ENCODE results near the gene SHISA9.

SHISA9 gene

GRCh38 chr16:13067648-13068047 lies 166.2 kb downstream of the SHISA9 start:
- Histone ChIP-seq H2AFZ (ENCODE audit: low read length, unreplicated experiment) (no peak overlapping the region), H3K27me3 (ENCODE audit: insufficient read depth, low read length) (no peaks in the 10 kb centered on the region), H3K36me3 (ENCODE audit: insufficient read depth, low read length) (no peaks in the 10 kb centered on the region), H3K4me3 (ENCODE audit: low read depth, low read length) (no peak overlapping the region), H3K79me2 (ENCODE audit: control insufficient read depth, insufficient read depth, low read length, unreplicated experiment) (no peaks in the 10 kb centered on the region), H3K4me1 (ENCODE audit: control insufficient read depth, insufficient read depth, low read length, unreplicated experiment) (no peaks in the 10 kb centered on the region), H3K27ac (ENCODE audit: low read depth, low read length) (no peak overlapping the region)

GRCh38 chr16:13068912-13069583 lies 167.7 kb downstream of the SHISA9 start:
- H2AFZ ChIP-seq (ENCODE audit: low read length, unreplicated experiment) = no peak overlapping the region
- no peak overlapping the region for H3K27ac ChIP-seq (ENCODE audit: low read depth, low read length)
- no peak overlapping the region for H3K4me3 ChIP-seq (ENCODE audit: low read depth, low read length)

DNA sequence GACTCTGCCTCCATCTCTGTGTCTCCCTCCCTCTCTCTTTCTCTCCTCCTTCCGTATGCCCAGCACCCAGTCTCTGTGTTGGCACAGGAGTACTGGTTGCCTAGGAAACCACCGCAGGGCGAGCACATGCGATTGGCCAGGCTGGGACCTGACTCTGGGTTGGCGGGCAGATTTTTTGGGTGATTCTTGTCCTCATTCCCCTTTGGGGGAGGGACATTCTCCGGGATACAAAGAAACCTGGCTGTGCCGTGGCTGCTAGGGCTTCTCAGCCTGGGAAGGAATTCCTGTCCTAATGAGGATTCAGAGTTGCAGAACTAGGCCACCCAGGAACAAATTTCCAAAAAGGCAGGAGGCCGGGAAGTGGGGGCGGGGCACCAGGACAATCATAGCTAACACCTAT lies 168.9 kb downstream of the SHISA9 start:
- no peaks in the 10 kb centered on the region for H3K36me3 ChIP-seq (ENCODE audit: insufficient read depth, low read length)
- no peak overlapping the region for H2AFZ ChIP-seq (ENCODE audit: low read length, unreplicated experiment)
- no peak overlapping the region for H3K4me3 ChIP-seq (ENCODE audit: low read depth, low read length)
- H3K4me1 ChIP-seq (ENCODE audit: control insufficient read depth, insufficient read depth, low read length, unreplicated experiment) = no peaks in the 10 kb centered on the region
- no peak overlapping the region for H3K27ac ChIP-seq (ENCODE audit: low read depth, low read length)
- no peaks in the 10 kb centered on the region for H3K27me3 ChIP-seq (ENCODE audit: insufficient read depth, low read length)
- H3K79me2 ChIP-seq (ENCODE audit: control insufficient read depth, insufficient read depth, low read length, unreplicated experiment) = no peaks in the 10 kb centered on the region

More at GRCh38 chr16:13068912-13069583, 167.7 kb downstream of the SHISA9 start:
- Histone ChIP-seq H3K36me3 (ENCODE audit: insufficient read depth, low read length) (no peaks in the 10 kb centered on the region), H3K4me1 (ENCODE audit: control insufficient read depth, insufficient read depth, low read length, unreplicated experiment) (no peaks in the 10 kb centered on the region), H3K79me2 (ENCODE audit: control insufficient read depth, insufficient read depth, low read length, unreplicated experiment) (no peaks in the 10 kb centered on the region), H3K27me3 (ENCODE audit: insufficient read depth, low read length) (no peaks in the 10 kb centered on the region)

DNA sequence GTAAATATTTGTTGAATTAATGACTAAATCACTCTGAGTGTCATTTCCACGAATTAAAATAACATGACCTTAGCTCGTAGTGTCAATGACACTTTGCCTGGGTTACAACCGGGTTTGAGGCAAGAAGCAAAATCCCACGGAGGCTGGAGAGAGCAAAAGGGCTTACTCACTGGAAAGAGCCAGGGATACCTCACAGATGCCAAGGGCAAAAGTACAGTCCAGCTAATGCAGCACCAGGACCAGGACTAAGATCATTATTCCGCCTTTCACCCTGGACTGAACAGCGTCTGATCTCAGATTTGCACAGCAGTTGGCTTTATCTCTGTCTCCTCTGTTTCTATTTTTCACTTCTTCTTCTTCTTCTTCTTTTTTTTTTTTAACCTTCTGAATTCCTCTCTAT lies 175.5 kb downstream of the SHISA9 start:
- Histone ChIP-seq H3K4me3 (ENCODE audit: low read depth, low read length) (no peak overlapping the region), H2AFZ (ENCODE audit: low read length, unreplicated experiment) (no peak overlapping the region), H3K79me2 (ENCODE audit: control insufficient read depth, insufficient read depth, low read length, unreplicated experiment) (no peaks in the 10 kb centered on the region), H3K27me3 (ENCODE audit: insufficient read depth, low read length) (no peaks in the 10 kb centered on the region), H3K4me1 (ENCODE audit: control insufficient read depth, insufficient read depth, low read length, unreplicated experiment) (no peaks in the 10 kb centered on the region), H3K36me3 (ENCODE audit: insufficient read depth, low read length) (no peaks in the 10 kb centered on the region), H3K27ac (ENCODE audit: low read depth, low read length) (no peak overlapping the region)

- H3K27ac ChIP-seq (ENCODE audit: low read depth, low read length) = no peak overlapping the region
- no peaks in the 10 kb centered on the region for H3K79me2 ChIP-seq (ENCODE audit: control insufficient read depth, insufficient read depth, low read length, unreplicated experiment)
- H2AFZ ChIP-seq (ENCODE audit: low read length, unreplicated experiment) = no peak overlapping the region
- H3K4me3 ChIP-seq (ENCODE audit: low read depth, low read length) = no peak overlapping the region
- H3K4me1 ChIP-seq (ENCODE audit: control insufficient read depth, insufficient read depth, low read length, unreplicated experiment) = no peaks in the 10 kb centered on the region
- H3K27me3 ChIP-seq (ENCODE audit: insufficient read depth, low read length) = no peaks in the 10 kb centered on the region
- no peaks in the 10 kb centered on the region for H3K36me3 ChIP-seq (ENCODE audit: insufficient read depth, low read length)
Measured at GRCh38 chr16:13077816-13078215, 176.4 kb downstream of the SHISA9 start.

DNA sequence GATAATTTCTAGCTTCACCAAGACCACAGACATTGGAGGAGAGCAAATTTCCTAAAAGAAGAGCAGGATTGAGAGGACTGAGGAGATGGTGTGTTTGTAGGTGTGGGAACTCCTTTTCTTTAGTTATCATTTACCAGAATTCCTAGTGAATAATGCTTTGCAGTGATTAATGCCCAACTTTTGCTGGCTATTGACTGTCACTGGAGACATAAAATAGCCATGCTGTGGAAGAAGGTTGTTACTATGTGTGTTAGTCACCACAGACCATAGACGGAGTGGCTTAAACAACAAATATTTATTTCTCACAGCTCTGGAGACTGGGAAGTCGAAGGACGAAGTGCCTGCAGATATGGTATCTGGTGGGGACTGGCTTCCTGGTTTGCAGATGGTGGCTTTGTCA lies 179.1 kb downstream of the SHISA9 start:
- Histone ChIP-seq H3K36me3 (ENCODE audit: insufficient read depth, low read length) (no peaks in the 10 kb centered on the region), H3K79me2 (ENCODE audit: control insufficient read depth, insufficient read depth, low read length, unreplicated experiment) (no peaks in the 10 kb centered on the region), H3K27ac (ENCODE audit: low read depth, low read length) (no peak overlapping the region), H3K4me1 (ENCODE audit: control insufficient read depth, insufficient read depth, low read length, unreplicated experiment) (no peaks in the 10 kb centered on the region), H3K4me3 (ENCODE audit: low read depth, low read length) (no peak overlapping the region), H3K27me3 (ENCODE audit: insufficient read depth, low read length) (no peaks in the 10 kb centered on the region), H2AFZ (ENCODE audit: low read length, unreplicated experiment) (no peak overlapping the region)

DNA sequence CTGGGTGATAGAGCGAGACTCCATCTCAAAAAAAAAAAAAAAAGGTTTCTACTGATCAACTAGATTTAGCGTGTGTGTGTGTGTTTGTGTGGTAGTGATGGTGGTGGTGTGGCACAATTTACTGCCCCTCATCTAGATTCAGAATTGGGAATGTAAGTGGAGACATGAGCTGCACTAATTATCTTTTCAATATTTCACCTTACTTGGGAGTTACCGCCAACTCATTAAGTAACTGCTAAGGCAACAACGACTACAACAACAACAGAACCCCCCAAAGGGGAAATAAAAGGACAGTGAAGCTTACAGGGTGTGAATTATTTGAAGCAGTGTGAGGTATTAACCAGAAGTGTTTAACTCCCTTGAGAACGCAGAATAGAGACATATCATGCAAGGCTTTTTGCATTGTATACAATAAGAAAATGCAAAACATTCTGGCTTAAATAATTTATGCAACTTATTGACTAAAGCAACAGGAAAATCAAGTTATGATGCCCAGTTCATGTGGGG lies 180.5 kb downstream of the SHISA9 start:
- no peaks in the 10 kb centered on the region for H3K4me1 ChIP-seq (ENCODE audit: control insufficient read depth, insufficient read depth, low read length, unreplicated experiment)
- no peak overlapping the region for H2AFZ ChIP-seq (ENCODE audit: low read length, unreplicated experiment)
- no peaks in the 10 kb centered on the region for H3K36me3 ChIP-seq (ENCODE audit: insufficient read depth, low read length)
- H3K4me3 ChIP-seq (ENCODE audit: low read depth, low read length) = no peak overlapping the region
- H3K27me3 ChIP-seq (ENCODE audit: insufficient read depth, low read length) = no peaks in the 10 kb centered on the region
- H3K27ac ChIP-seq (ENCODE audit: low read depth, low read length) = no peak overlapping the region
- no peaks in the 10 kb centered on the region for H3K79me2 ChIP-seq (ENCODE audit: control insufficient read depth, insufficient read depth, low read length, unreplicated experiment)

DNA sequence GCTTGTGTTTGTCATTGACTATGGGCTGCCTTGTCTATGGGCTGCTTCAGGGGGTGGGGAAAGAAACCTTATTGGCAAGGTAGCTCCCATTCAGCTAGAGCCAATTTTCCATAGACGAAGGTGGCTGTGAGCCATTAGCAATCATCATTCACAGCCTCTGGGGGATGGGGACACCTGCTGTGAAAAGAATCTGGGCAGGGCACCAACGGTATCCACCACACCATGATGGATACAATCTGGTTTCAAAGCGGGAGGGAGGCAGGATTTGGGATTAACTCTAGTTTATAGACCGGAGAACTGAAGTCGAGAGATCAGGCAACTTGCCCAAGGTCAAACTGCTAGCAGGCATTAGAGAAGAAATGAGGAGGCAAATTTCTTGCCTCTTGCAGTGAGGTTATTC lies 182.3 kb downstream of the SHISA9 start:
- Histone ChIP-seq H3K79me2 (ENCODE audit: control insufficient read depth, insufficient read depth, low read length, unreplicated experiment) (no peaks in the 10 kb centered on the region), H3K4me3 (ENCODE audit: low read depth, low read length) (no peak overlapping the region), H3K27ac (ENCODE audit: low read depth, low read length) (no peak overlapping the region)

DNA sequence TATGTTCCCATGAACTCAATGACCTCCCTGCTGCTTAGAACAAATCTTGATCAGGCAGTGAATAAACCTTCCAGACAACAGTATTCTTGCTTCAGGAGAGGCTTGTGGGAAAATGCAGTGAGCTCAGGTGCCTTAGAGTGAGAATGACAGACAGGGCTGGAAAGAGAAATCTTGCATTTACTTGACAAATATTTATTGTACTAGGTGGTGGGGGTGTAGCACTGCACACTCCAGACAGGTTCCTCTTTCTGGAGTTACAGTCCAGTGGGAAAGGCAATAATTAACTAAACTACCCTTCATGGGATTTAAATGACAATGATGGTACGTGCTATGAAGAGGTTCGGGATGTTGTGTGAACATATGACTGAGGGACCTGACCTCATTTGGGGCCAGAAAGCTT lies 182.9 kb downstream of the SHISA9 start:
- H3K4me3 ChIP-seq (ENCODE audit: low read depth, low read length) = no peak overlapping the region
- no peaks in the 10 kb centered on the region for H3K79me2 ChIP-seq (ENCODE audit: control insufficient read depth, insufficient read depth, low read length, unreplicated experiment)
- H3K4me1 ChIP-seq (ENCODE audit: control insufficient read depth, insufficient read depth, low read length, unreplicated experiment) = no peaks in the 10 kb centered on the region
- H3K27me3 ChIP-seq (ENCODE audit: insufficient read depth, low read length) = no peaks in the 10 kb centered on the region
- no peak overlapping the region for H2AFZ ChIP-seq (ENCODE audit: low read length, unreplicated experiment)
- no peaks in the 10 kb centered on the region for H3K36me3 ChIP-seq (ENCODE audit: insufficient read depth, low read length)
- no peak overlapping the region for H3K27ac ChIP-seq (ENCODE audit: low read depth, low read length)

More for the DNA sequence above, 182.3 kb downstream of the SHISA9 start:
- H3K36me3 ChIP-seq (ENCODE audit: insufficient read depth, low read length) = no peaks in the 10 kb centered on the region
- H3K27me3 ChIP-seq (ENCODE audit: insufficient read depth, low read length) = no peaks in the 10 kb centered on the region
- no peaks in the 10 kb centered on the region for H3K4me1 ChIP-seq (ENCODE audit: control insufficient read depth, insufficient read depth, low read length, unreplicated experiment)
- no peak overlapping the region for H2AFZ ChIP-seq (ENCODE audit: low read length, unreplicated experiment)

- no peaks in the 10 kb centered on the region for H3K79me2 ChIP-seq (ENCODE audit: control insufficient read depth, insufficient read depth, low read length, unreplicated experiment)
- no peaks in the 10 kb centered on the region for H3K36me3 ChIP-seq (ENCODE audit: insufficient read depth, low read length)
- H2AFZ ChIP-seq (ENCODE audit: low read length, unreplicated experiment) = no peak overlapping the region
- H3K27ac ChIP-seq (ENCODE audit: low read depth, low read length) = no peak overlapping the region
- no peaks in the 10 kb centered on the region for H3K4me1 ChIP-seq (ENCODE audit: control insufficient read depth, insufficient read depth, low read length, unreplicated experiment)
- no peaks in the 10 kb centered on the region for H3K27me3 ChIP-seq (ENCODE audit: insufficient read depth, low read length)
- no peak overlapping the region for H3K4me3 ChIP-seq (ENCODE audit: low read depth, low read length)
Measured at GRCh38 chr16:13093661-13094060, 192.3 kb downstream of the SHISA9 start.

DNA sequence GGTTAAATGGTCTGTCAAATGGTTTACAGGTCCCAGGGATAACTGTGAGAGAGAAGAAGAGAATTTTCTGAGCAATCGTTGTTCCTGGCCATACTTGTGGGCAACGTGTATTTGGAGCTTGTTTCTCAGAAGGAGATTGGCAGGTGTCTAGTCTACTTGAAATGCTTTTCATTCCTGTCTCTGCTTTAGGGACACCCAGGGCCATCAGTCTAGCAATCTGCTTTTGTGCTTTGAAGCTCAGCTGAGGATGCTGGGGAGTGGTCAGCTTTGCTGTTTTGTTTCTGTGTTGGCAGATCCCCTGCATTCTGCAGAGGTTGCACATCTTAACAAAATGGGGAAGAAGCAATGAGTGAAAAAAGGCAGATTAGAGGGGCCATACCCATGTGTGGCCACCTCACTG lies 193.7 kb downstream of the SHISA9 start:
- H2AFZ ChIP-seq (ENCODE audit: low read length, unreplicated experiment) = no peak overlapping the region
- no peak overlapping the region for H3K27ac ChIP-seq (ENCODE audit: low read depth, low read length)
- no peaks in the 10 kb centered on the region for H3K79me2 ChIP-seq (ENCODE audit: control insufficient read depth, insufficient read depth, low read length, unreplicated experiment)
- H3K36me3 ChIP-seq (ENCODE audit: insufficient read depth, low read length) = no peaks in the 10 kb centered on the region
- no peaks in the 10 kb centered on the region for H3K27me3 ChIP-seq (ENCODE audit: insufficient read depth, low read length)
- no peaks in the 10 kb centered on the region for H3K4me1 ChIP-seq (ENCODE audit: control insufficient read depth, insufficient read depth, low read length, unreplicated experiment)
- no peak overlapping the region for H3K4me3 ChIP-seq (ENCODE audit: low read depth, low read length)

Data from ACC112 (cell line).